ENCODE measurements around the gene GRK2.

- TF ChIP-seq EP300 (IDR thresholded peaks at IDR 0.05; ENCODE audit: borderline replicate concordance) (no peak), REST (IDR thresholded peaks at IDR 0.05; ENCODE audit: low read depth) (no peak), NFIC (IDR thresholded peaks at IDR 0.05) (no peak), TAF1 (IDR thresholded peaks at IDR 0.05; ENCODE audit: low read depth) (no peak), TCF12 (IDR thresholded peaks at IDR 0.05; ENCODE audit: low read depth) (no peak), CREB1 (IDR thresholded peaks at IDR 0.05; ENCODE audit: low read depth) (no peak), YY1 (IDR thresholded peaks at IDR 0.05; ENCODE audit: low read depth) (no peak), RAD21 (IDR thresholded peaks at IDR 0.05; ENCODE audit: low read depth) (no peak), EGR1 (IDR thresholded peaks at IDR 0.05) (no peak), TEAD4 (IDR thresholded peaks at IDR 0.05) (no peak), ZBTB7A (IDR thresholded peaks at IDR 0.05; ENCODE audit: low read depth) (no peak)
- TF ChIP-seq, protein P1, sequence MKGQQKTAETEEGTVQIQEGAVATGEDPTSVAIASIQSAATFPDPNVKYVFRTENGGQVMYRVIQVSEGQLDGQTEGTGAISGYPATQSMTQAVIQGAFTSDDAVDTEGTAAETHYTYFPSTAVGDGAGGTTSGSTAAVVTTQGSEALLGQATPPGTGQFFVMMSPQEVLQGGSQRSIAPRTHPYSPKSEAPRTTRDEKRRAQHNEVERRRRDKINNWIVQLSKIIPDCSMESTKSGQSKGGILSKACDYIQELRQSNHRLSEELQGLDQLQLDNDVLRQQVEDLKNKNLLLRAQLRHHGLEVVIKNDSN (IDR thresholded peaks at IDR 0.05) = no peak
- TF ChIP-seq, protein P2, sequence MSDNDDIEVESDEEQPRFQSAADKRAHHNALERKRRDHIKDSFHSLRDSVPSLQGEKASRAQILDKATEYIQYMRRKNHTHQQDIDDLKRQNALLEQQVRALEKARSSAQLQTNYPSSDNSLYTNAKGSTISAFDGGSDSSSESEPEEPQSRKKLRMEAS (IDR thresholded peaks at IDR 0.05) = no peak
Observed at GRCh38 chr11:67292671-67293070, 26.4 kb downstream of the GRK2 start.
